Measurements from ENCODE around the gene AUTS2.

DNA sequence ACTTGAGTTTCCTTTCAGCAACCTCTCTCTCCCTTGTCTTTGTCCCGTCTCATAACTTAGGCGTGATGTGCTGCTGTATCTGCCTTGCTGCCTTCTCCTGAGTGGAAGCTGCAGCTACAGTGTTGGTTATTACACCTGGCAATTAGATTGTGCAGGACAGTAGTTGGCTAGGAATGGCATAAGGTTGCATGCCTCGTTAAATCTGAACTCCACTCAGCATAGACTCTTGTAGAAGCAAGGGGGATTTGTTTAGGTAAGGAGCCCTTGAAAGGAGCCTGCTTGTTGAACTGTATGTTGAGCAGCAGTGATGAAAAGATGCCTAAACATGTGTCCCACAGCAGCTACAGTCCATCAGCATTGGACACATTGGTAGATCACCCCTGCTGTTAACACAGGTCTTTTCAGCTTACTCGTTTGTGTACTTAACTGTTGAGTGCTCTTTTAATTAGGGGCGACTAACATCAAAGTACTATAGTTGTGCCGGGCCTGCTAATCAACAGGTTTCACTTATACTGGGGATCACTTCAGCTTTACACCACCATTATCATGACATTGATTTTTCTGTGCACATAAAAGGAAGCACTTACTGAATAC lies 225.0 kb downstream of the AUTS2 start:
- TF ChIP-seq, protein P1, sequence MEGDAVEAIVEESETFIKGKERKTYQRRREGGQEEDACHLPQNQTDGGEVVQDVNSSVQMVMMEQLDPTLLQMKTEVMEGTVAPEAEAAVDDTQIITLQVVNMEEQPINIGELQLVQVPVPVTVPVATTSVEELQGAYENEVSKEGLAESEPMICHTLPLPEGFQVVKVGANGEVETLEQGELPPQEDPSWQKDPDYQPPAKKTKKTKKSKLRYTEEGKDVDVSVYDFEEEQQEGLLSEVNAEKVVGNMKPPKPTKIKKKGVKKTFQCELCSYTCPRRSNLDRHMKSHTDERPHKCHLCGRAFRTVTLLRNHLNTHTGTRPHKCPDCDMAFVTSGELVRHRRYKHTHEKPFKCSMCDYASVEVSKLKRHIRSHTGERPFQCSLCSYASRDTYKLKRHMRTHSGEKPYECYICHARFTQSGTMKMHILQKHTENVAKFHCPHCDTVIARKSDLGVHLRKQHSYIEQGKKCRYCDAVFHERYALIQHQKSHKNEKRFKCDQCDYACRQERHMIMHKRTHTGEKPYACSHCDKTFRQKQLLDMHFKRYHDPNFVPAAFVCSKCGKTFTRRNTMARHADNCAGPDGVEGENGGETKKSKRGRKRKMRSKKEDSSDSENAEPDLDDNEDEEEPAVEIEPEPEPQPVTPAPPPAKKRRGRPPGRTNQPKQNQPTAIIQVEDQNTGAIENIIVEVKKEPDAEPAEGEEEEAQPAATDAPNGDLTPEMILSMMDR (IDR thresholded peaks at IDR 0.05), result no peak
- TF ChIP-seq POLR2A (IDR thresholded peaks at IDR 0.05), result no peak

All from thyroid gland (tissue), 4 donors.